C4-2B (cell line): ENCODE data around the gene CCDC6.

Experiments
- ZFX ChIP-seq: fragments of 450-650 bp; IDR thresholded peaks from 2 replicates; pipeline ENCODE4 v1.6.1; 2017
- TF ChIP-seq, protein P1 (sequence below): fragments of 450-650 bp; conservative IDR thresholded peaks from 2 replicates; pipeline ENCODE4 v1.5.1; 2017; ENCODE audit warnings: mild to moderate bottlenecking

DNA sequence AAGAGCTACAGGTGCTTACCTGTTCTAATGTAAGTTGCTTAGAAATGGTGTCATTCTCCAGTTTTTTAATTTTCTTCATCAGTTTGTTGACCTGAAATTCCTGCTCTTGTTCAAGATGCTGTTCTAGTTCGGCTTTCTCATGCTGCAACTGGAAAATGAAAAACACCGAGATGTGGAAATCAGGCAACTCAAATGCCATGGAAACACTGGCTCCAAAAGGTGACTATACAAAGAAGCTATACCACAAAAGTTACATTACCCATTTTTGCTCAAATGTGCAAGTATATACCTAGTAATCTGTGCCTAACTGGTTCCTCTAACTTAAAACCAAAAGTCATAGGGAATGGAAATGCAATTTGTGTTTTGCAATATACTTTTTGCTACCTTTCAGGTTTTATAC lies 73.8 kb downstream of the CCDC6 start:
- TF ChIP-seq, protein P1, sequence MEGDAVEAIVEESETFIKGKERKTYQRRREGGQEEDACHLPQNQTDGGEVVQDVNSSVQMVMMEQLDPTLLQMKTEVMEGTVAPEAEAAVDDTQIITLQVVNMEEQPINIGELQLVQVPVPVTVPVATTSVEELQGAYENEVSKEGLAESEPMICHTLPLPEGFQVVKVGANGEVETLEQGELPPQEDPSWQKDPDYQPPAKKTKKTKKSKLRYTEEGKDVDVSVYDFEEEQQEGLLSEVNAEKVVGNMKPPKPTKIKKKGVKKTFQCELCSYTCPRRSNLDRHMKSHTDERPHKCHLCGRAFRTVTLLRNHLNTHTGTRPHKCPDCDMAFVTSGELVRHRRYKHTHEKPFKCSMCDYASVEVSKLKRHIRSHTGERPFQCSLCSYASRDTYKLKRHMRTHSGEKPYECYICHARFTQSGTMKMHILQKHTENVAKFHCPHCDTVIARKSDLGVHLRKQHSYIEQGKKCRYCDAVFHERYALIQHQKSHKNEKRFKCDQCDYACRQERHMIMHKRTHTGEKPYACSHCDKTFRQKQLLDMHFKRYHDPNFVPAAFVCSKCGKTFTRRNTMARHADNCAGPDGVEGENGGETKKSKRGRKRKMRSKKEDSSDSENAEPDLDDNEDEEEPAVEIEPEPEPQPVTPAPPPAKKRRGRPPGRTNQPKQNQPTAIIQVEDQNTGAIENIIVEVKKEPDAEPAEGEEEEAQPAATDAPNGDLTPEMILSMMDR = no peak
- TF ChIP-seq ZFX = no peak
